Epithelial cell of esophagus (primary cell): ENCODE data around the gene SNX32.

Experiments used
- DNase-seq: peaks from one replicate; pipeline ENCODE4 v3.0.0; 2010; ENCODE audit warnings: low read depth
- H3K4me3 ChIP-seq: 2 replicates; pipeline ENCODE4 v1.5.1; 2011; ENCODE audit warnings: mild to moderate bottlenecking, low read length, control low read depth
- CTCF ChIP-seq: IDR thresholded peaks from 2 replicates; pipeline ENCODE4 v1.5.1; 2011; ENCODE audit warnings: low read depth, mild to moderate bottlenecking, low read length, control low read depth, inconsistent platforms; ENCODE audit not compliant: insufficient read depth; ENCODE audit errors: missing control alignments

The SNX32 gene

DNA sequence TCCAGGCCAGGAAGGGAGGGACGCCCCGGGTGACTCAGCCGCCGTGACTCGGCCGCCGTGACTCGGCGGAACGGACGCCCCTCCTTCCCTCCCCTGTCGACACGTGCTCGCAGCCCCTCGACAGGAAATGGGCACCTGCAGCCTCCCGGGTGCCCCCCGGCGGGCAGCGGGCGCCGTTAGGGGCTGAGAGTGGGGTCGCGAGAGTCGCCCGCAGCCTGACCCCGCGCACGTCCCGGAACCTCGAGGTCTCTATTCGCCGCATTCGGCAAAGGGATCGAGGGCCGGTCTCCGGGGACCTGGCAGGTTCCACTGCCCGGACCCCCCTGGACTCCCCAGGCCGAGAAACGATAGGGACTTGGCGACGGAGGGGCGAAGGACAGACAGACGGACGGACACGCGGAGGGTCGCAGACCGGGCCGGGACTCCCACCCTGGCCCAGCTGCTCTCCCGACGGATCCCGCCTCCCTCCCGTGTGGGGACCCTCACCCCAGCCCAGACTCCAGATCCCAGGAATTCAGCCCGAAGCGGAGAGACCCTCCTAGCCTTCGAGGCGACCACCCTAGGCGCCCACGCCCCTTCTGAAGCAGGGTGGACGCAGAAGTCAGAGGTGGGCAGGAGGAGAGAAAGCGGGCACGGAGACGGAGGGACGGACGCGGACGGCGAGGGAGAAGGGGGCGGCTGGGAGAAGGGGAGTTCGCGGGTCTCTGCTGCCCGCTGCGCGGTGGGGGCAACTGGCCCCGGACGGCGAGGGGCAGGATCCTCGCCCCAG is 65.8 kb downstream of the SNX32 start:
- peak overlapping the region; percentile 87 for H3K4me3 ChIP-seq
- no peak for DNase-seq
- TF ChIP-seq CTCF, result no peak

DNA sequence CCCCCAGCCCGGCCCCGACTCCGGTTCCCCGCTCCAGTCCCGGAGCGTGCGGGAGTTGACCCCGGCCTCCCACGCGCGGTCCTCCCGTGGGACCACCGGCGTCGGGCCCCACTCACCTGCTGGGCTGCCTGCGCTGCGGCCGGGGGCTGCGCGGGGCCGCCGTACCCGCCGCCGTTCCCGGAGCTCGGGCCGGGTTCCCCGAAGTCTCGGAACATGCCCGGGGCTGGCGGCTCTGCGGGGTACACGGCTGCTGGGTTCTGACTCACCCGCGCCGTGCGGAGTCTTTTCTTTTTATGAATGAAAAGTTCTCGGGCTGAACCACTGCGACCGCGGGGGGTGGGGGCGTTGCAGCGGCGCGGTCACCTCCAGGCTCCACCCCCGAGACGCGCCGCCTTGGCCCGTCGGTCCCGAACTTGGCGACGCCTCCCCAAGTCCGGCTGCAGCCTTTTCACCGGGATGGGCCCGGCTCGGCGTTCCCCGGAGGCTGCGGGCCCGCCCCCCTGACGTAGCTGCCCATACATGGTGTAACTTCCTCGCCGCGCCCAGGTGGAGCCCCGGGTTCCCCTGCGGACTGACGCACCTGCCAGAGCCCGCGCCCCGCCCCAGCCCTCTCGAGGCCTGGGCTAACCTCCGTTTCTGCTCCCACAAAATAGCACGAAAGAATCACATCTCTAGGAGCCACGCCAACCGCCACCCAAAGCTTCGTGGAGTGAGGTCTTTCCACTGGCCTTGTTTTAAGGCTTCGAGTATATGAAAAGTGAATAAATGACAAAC is 66.5 kb downstream of the SNX32 start, which contains the start of gene FOSL1:
Gene FOSL1 (minus strand): TSS at position 264 of the 774 bp plus-strand sequence. CDS start 49 bp downstream, at position 215.
- TF ChIP-seq CTCF, result no peak
- DNase-seq, result peak; percentile 100
- H3K4me3 ChIP-seq, result peak within 1 kb of the TSS; percentile 87

GRCh38 chr11:65900899-65901180 is 67.1 kb downstream of the SNX32 start:
- no peak for TF ChIP-seq CTCF
- no peak overlapping the region for H3K4me3 ChIP-seq

DNA sequence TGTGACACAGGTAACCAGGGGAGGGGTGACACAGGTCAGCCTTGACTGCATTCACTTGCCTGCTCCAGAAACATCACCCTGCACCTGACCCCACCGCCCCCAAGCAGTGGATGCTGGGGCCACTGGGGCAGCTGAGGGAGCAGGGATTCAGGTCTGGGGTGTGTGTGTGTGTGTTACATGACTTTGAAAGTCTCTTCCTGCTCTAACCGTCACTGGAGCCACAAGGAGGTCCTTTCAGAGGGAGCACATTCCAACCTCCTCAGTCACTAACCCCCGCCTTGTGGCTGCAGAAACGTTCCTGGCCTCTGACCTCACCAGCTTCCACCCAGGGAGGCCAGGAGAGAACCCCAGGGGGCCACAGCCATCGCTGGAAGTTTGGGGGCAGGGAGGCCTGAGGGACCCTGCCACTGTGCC is 69.3 kb downstream of the SNX32 start:
- DNase-seq, result peak; percentile 53
- no peak for TF ChIP-seq CTCF
- H3K4me3 ChIP-seq, result no peak overlapping the region

More at GRCh38 chr11:65900899-65901180, 67.1 kb downstream of the SNX32 start:
- no peak for DNase-seq
